GM12874 (cell line): ENCODE results near the gene CNTRL.

Source experiments
- TF ChIP-seq, protein P1 (sequence below): IDR thresholded peaks from 2 replicates; pipeline ENCODE4 v1.5.1; 2011; ENCODE audit warnings: low read depth, mild to moderate bottlenecking, control low read depth, low read length, moderate library complexity; ENCODE audit not compliant: insufficient read depth

The CNTRL gene

GRCh38 chr9:121192959-121193640 lies 118.3 kb downstream of the CNTRL start:
- TF ChIP-seq, protein P1, sequence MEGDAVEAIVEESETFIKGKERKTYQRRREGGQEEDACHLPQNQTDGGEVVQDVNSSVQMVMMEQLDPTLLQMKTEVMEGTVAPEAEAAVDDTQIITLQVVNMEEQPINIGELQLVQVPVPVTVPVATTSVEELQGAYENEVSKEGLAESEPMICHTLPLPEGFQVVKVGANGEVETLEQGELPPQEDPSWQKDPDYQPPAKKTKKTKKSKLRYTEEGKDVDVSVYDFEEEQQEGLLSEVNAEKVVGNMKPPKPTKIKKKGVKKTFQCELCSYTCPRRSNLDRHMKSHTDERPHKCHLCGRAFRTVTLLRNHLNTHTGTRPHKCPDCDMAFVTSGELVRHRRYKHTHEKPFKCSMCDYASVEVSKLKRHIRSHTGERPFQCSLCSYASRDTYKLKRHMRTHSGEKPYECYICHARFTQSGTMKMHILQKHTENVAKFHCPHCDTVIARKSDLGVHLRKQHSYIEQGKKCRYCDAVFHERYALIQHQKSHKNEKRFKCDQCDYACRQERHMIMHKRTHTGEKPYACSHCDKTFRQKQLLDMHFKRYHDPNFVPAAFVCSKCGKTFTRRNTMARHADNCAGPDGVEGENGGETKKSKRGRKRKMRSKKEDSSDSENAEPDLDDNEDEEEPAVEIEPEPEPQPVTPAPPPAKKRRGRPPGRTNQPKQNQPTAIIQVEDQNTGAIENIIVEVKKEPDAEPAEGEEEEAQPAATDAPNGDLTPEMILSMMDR = no peak

GRCh38 chr9:121194730-121195129 lies 120.0 kb downstream of the CNTRL start:
- TF ChIP-seq, protein P1 = no peak

DNA sequence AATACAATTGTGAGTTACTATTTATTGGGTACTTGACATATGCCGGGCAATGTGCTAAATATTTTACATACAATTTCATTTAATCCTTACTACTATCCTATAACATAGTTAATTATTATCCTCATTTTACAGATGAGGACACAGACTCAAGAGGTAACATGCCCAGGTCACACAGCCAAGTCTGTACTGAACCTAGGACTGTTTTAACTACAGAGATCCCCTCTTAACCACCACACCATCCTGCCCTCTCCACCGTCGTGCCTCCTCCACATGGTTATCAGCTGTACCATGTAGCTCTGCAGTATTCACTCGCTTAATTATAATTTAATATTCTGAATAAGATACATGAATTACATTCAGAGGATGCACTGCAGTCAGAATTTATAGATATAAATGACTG lies 121.6 kb downstream of the CNTRL start:
- TF ChIP-seq, protein P1 = no peak

- TF ChIP-seq, protein P1 = no peak
Observed at GRCh38 chr9:121197132-121197531, 122.4 kb downstream of the CNTRL start.

GRCh38 chr9:121198512-121199042 lies 123.8 kb downstream of the CNTRL start:
- TF ChIP-seq, protein P1 = no peak

DNA sequence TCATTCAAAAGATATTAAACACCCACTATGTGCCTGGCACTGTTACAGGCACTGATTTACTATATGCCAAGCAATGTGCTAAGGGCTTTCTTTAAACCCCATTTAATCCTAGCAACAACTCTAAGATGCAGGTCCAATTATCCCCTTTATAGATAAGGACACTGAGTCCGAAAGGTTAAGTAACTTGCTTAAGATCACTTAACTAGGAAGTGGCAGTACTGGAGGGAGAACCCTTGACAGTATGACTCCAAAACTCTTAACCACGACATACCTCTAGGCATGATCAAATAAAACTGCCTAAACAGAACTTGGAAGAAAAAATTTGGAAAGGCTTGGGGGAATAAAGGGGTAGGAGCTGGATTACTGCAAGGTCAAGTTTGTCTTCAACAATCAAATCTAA lies 125.2 kb downstream of the CNTRL start:
- TF ChIP-seq, protein P1 = no peak

- TF ChIP-seq, protein P1 = no peak
Observed at GRCh38 chr9:121200356-121200755, 125.6 kb downstream of the CNTRL start.
